Ramos (cell line): Measurements from ENCODE around the gene NUDT5.

Experiments
- in situ Hi-C: fragments of 300-500 bp; cut with MboI; formaldehyde crosslinking; loops from one replicate; pipeline ENCODE4 v1.14.3; 2022; ENCODE audit warnings: low sequenced_read_pairs; ENCODE audit not compliant: unreplicated experiment

NUDT5 gene

GRCh38 chr10:12207114-12207513 is 11.4 kb upstream of the NUDT5 start:
- in situ Hi-C loops, result no loop called here

- in situ Hi-C loops, result no loop called here
Observed at GRCh38 chr10:12205082-12205481, 9.4 kb upstream of the NUDT5 start.

- in situ Hi-C loops, result no loop called here
Observed at GRCh38 chr10:12202226-12202625, 6.5 kb upstream of the NUDT5 start.

GRCh38 chr10:12201543-12201942 is 5.9 kb upstream of the NUDT5 start:
- in situ Hi-C loops, result no loop called here

- in situ Hi-C loops, result no loop called here
Observed at GRCh38 chr10:12200850-12201249, 5.2 kb upstream of the NUDT5 start.

GRCh38 chr10:12198156-12198555 is 2.5 kb upstream of the NUDT5 start:
- in situ Hi-C loops, result no loop called here

- in situ Hi-C loops, result no loop called here
Observed at GRCh38 chr10:12196531-12197211, 980 bp upstream of the NUDT5 start.

GRCh38 chr10:12195281-12195602 is 449 bp downstream of the NUDT5 start:
- in situ Hi-C loops, result no loop called here

- in situ Hi-C loops, result no loop called here
Observed at GRCh38 chr10:12194752-12195271, 879 bp downstream of the NUDT5 start.

- in situ Hi-C loops, result no loop called here
Observed at GRCh38 chr10:12193193-12193592, 2.5 kb downstream of the NUDT5 start.

GRCh38 chr10:12191715-12192114 is 4.0 kb downstream of the NUDT5 start:
- in situ Hi-C loops, result no loop called here

- in situ Hi-C loops, result no loop called here
Observed at GRCh38 chr10:12189426-12189825, 6.3 kb downstream of the NUDT5 start.

- in situ Hi-C loops, result no loop called here
Observed at GRCh38 chr10:12188656-12189055, 7.0 kb downstream of the NUDT5 start.

- in situ Hi-C loops, result no loop called here
Observed at GRCh38 chr10:12187321-12187905, 8.3 kb downstream of the NUDT5 start.

- in situ Hi-C loops, result no loop called here
Observed at GRCh38 chr10:12186323-12186722, 9.4 kb downstream of the NUDT5 start.

- in situ Hi-C loops, result no loop called here
Observed at GRCh38 chr10:12184165-12184564, 11.5 kb downstream of the NUDT5 start.

GRCh38 chr10:12181065-12181775 is 14.5 kb downstream of the NUDT5 start:
- in situ Hi-C loops, result no loop called here

- in situ Hi-C loops, result no loop called here
Observed at GRCh38 chr10:12180221-12180974, 15.3 kb downstream of the NUDT5 start.

- in situ Hi-C loops, result no loop called here
Observed at GRCh38 chr10:12179606-12180170, 16.0 kb downstream of the NUDT5 start.

- in situ Hi-C loops, result no loop called here
Observed at GRCh38 chr10:12177642-12178041, 18.0 kb downstream of the NUDT5 start.
